Choroid plexus epithelial cell (primary cell): ENCODE results near the gene SYK.
"Not testable (repeated sequence)": the region's sequence is repeated elsewhere in the genome, so short reads cannot be mapped to it uniquely, and the experiment has no call there.

ENCODE experiments used
- DNase-seq: peaks from one replicate; pipeline ENCODE4 v3.0.0-alpha.2; 2010; ENCODE audit warnings: low read depth
- H3K4me3 ChIP-seq: 2 replicates; pipeline ENCODE4 v1.5.1; 2011; ENCODE audit warnings: low read depth, mild to moderate bottlenecking, control low read depth, low read length, moderate library complexity
- TF ChIP-seq, protein P1 (sequence below): conservative IDR thresholded peaks from 2 replicates; pipeline ENCODE4 v1.5.1; 2011; ENCODE audit warnings: low read depth, mild to moderate bottlenecking, control low read depth, inconsistent platforms, low read length, moderate library complexity

SYK gene

DNA sequence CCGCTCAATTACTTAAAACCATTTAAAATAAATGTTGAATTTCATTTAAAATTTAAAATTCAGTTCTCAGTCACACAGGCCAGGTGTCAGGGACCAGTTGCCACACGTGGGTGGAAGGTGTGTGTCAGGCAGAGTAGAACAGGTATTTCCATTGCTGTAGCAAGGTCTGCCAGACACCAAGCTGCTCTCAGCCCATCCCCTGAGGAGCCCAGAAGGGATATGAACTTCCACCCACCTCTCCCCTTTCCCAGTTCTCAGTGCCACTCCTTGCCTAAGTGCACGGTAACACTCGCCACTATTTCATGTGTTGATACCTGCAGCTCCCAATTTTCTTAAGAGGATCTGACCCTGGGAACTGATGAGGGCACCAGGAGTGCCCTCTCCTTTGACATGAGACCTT is 12.7 kb downstream of the SYK start:
- TF ChIP-seq, protein P1, sequence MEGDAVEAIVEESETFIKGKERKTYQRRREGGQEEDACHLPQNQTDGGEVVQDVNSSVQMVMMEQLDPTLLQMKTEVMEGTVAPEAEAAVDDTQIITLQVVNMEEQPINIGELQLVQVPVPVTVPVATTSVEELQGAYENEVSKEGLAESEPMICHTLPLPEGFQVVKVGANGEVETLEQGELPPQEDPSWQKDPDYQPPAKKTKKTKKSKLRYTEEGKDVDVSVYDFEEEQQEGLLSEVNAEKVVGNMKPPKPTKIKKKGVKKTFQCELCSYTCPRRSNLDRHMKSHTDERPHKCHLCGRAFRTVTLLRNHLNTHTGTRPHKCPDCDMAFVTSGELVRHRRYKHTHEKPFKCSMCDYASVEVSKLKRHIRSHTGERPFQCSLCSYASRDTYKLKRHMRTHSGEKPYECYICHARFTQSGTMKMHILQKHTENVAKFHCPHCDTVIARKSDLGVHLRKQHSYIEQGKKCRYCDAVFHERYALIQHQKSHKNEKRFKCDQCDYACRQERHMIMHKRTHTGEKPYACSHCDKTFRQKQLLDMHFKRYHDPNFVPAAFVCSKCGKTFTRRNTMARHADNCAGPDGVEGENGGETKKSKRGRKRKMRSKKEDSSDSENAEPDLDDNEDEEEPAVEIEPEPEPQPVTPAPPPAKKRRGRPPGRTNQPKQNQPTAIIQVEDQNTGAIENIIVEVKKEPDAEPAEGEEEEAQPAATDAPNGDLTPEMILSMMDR, result no peak
- H3K4me3 ChIP-seq, result no peak overlapping the region
- DNase-seq, result no peak

GRCh38 chr9:90815183-90815943 is 13.7 kb downstream of the SYK start:
- TF ChIP-seq, protein P1, result no peak
- peak; percentile 9 for DNase-seq
- H3K4me3 ChIP-seq, result no peak overlapping the region

GRCh38 chr9:90815944-90816357 is 14.3 kb downstream of the SYK start:
- TF ChIP-seq, protein P1, result no peak
- no peak for DNase-seq
- no peak overlapping the region for H3K4me3 ChIP-seq

DNA sequence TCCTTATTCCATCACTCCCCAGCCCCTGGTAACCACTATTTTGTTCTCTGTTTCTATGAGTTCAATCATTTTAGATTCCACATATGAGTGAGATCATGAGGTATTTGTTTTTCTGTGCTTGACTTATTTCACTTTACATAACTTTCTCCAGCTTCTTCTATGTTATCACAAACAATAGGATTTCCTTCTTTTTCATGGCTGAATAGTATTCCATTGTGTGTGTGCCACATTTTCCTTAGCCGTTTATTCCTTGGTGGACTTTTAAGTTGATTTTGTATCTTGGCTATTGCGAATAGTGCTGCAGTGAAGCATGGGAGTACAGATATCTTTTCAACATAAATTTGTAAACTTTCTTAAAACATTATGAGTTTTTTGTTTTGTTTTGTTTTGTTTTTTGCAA is 15.1 kb downstream of the SYK start:
- DNase-seq, result no peak
- no peak overlapping the region for H3K4me3 ChIP-seq
- TF ChIP-seq, protein P1, result no peak

- TF ChIP-seq, protein P1, result no peak
- no peak for DNase-seq
- no peak overlapping the region for H3K4me3 ChIP-seq
Observed at GRCh38 chr9:90818279-90818678, 16.7 kb downstream of the SYK start.

- DNase-seq, H3K4me3 ChIP-seq: not testable (repeated sequence)
Observed at GRCh38 chr9:90820406-90820805, 18.8 kb downstream of the SYK start.

GRCh38 chr9:90821236-90821635 is 19.6 kb downstream of the SYK start:
- DNase-seq, H3K4me3 ChIP-seq: not testable (repeated sequence)

DNA sequence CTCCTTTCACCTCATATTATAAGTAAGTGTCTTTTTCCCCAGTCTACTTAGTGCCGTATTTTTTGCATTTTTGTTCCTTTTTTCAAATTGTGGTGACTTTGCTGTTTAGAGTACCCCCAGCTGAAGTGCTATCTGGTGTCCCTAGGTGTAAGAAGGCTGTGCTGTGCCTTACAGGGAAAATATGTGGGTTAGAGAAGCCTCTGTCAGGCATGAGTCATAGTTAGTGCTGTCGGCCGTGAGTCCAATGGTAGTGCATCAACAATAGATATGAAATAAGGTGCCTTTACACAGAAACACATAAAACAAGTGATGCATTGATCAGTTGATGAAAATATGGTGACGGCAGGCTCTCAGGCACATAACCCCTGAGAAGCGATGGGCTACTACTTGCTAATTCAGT is 20.1 kb downstream of the SYK start:
- DNase-seq, result peak; percentile 7
- no peak overlapping the region for H3K4me3 ChIP-seq
- TF ChIP-seq, protein P1, result no peak
